H9 (cell line): Measurements from ENCODE around the gene MUCL3. TPM values are rescaled to one million over a fixed set of nuclear protein-coding genes. Genes with fewer than 3 reads are reported as not detected.

Source experiments
- DNase-seq: peaks from one replicate; pipeline ENCODE4 v3.0.0-alpha.2; 2017
- H2AFZ ChIP-seq: one replicate; pipeline ENCODE4 v1.6.1; 2013; ENCODE audit warnings: mild to moderate bottlenecking, low read length, control low read depth, moderate library complexity
- H2AK5ac ChIP-seq: 2 replicates; pipeline ENCODE4 v1.6.1; 2013; ENCODE audit warnings: low read length, control low read depth, mixed read lengths; ENCODE audit not compliant: insufficient read length
- H2BK120ac ChIP-seq: one replicate; pipeline ENCODE4 v1.6.1; 2013; ENCODE audit warnings: low read depth, mild to moderate bottlenecking, low read length, control low read depth, inconsistent platforms; ENCODE audit not compliant: poor library complexity, severe bottlenecking
- H2BK12ac ChIP-seq: 2 replicates; pipeline ENCODE4 v1.6.1; 2013; ENCODE audit warnings: low read length, control low read depth, mixed read lengths, low read depth; ENCODE audit not compliant: insufficient read length
- H2BK15ac ChIP-seq: 2 replicates; pipeline ENCODE4 v1.6.1; 2013; ENCODE audit warnings: low read depth, low read length, control low read depth
- H2BK20ac ChIP-seq: one replicate; pipeline ENCODE4 v1.6.1; 2013; ENCODE audit warnings: low read depth, mild to moderate bottlenecking, low read length, control low read depth, inconsistent platforms; ENCODE audit not compliant: poor library complexity, severe bottlenecking
- H2BK5ac ChIP-seq: 2 replicates; pipeline ENCODE4 v1.6.1; 2013; ENCODE audit warnings: low read length, control low read depth, mixed read lengths; ENCODE audit not compliant: insufficient read length
- H3K14ac ChIP-seq: 2 replicates; pipeline ENCODE4 v1.6.1; 2013; ENCODE audit warnings: low read length, control low read depth; ENCODE audit not compliant: insufficient read depth
- H3K18ac ChIP-seq: 2 replicates; pipeline ENCODE4 v1.6.1; 2013; ENCODE audit warnings: low read depth, mild to moderate bottlenecking, mixed read lengths, low read length, control low read depth; ENCODE audit not compliant: insufficient read length
- H3K23ac ChIP-seq: 2 replicates; pipeline ENCODE4 v1.6.1; 2013; ENCODE audit warnings: low read length, control low read depth, mixed read lengths, low read depth; ENCODE audit not compliant: insufficient read length
- H3K23me2 ChIP-seq: 2 replicates; pipeline ENCODE4 v1.6.1; 2013; ENCODE audit warnings: low read depth, mild to moderate bottlenecking, mixed read lengths, low read length, control low read depth; ENCODE audit not compliant: insufficient read length, poor library complexity, severe bottlenecking
- H3K27ac ChIP-seq: 2 replicates; pipeline ENCODE4 v1.5.1; 2013; ENCODE audit warnings: low read length, control low read depth, mixed read lengths, low read depth; ENCODE audit not compliant: insufficient read length
- H3K27me3 ChIP-seq: 2 replicates; pipeline ENCODE4 v1.6.1; 2013; ENCODE audit warnings: low read length, control low read depth, inconsistent platforms; ENCODE audit not compliant: insufficient read depth
- H3K4ac ChIP-seq: 2 replicates; pipeline ENCODE4 v1.6.1; 2013; ENCODE audit warnings: low read depth, mild to moderate bottlenecking, control low read depth, inconsistent platforms, low read length, moderate library complexity
- H3K4me1 ChIP-seq: 2 replicates; pipeline ENCODE4 v1.6.1; 2013; ENCODE audit warnings: low read length, control low read depth, inconsistent platforms; ENCODE audit not compliant: insufficient read depth
- H3K4me2 ChIP-seq: 2 replicates; pipeline ENCODE4 v1.6.1; 2013; ENCODE audit warnings: low read length, control low read depth, mixed read lengths; ENCODE audit not compliant: insufficient read length, insufficient read depth
- H3K56ac ChIP-seq: 2 replicates; pipeline ENCODE4 v1.6.1; 2013; ENCODE audit warnings: low read depth, mild to moderate bottlenecking, mixed read lengths, low read length, control low read depth; ENCODE audit not compliant: insufficient read length
- H3K79me1 ChIP-seq: 2 replicates; pipeline ENCODE4 v1.6.1; 2013; ENCODE audit warnings: low read depth, mild to moderate bottlenecking, moderate library complexity, low read length, control low read depth, inconsistent platforms; ENCODE audit not compliant: insufficient read depth, poor library complexity, severe bottlenecking
- H3K79me2 ChIP-seq: 2 replicates; pipeline ENCODE4 v1.6.1; 2013; ENCODE audit warnings: low read length, control low read depth, inconsistent platforms; ENCODE audit not compliant: insufficient read depth
- H3K9ac ChIP-seq: 2 replicates; pipeline ENCODE4 v1.6.1; 2013; ENCODE audit warnings: low read length, control low read depth, mixed read lengths; ENCODE audit not compliant: insufficient read length; ENCODE audit errors: extremely low read depth
- H3K9me3 ChIP-seq: one replicate; pipeline ENCODE4 v1.6.1; 2013; ENCODE audit warnings: low read depth, low read length, inconsistent platforms; ENCODE audit not compliant: control insufficient read depth
- H3T11ph ChIP-seq: one replicate; pipeline ENCODE4 v1.6.1; 2013; ENCODE audit warnings: mild to moderate bottlenecking, low read length, control low read depth, inconsistent platforms
- H4K20me1 ChIP-seq: one replicate; pipeline ENCODE4 v1.6.1; 2013; ENCODE audit not compliant: control insufficient read depth, insufficient read length, insufficient read depth
- H4K5ac ChIP-seq: 2 replicates; pipeline ENCODE4 v1.6.1; 2013; ENCODE audit warnings: low read depth, mild to moderate bottlenecking, mixed read lengths, low read length, control low read depth; ENCODE audit not compliant: insufficient read length
- H4K8ac ChIP-seq: replicated peaks from 2 replicates; pipeline ENCODE4 v1.6.1; 2013; ENCODE audit warnings: low read length, control low read depth, mixed read lengths, low read depth; ENCODE audit not compliant: insufficient read length
- H4K91ac ChIP-seq: 2 replicates; pipeline ENCODE4 v1.6.1; 2013; ENCODE audit warnings: low read depth, mild to moderate bottlenecking, moderate library complexity, mixed read lengths, low read length, control low read depth; ENCODE audit not compliant: insufficient read length
- H3K27ac Mint-ChIP-seq, 3 experiments: 2 replicates in 2 of 3; 3 replicates in 1 of 3; pipeline ENCODE4 v1.8.0; 2020 to 2021; ENCODE audit warnings: mixed read lengths in 3 of 3, mild to moderate bottlenecking in 1 of 3, moderate library complexity in 1 of 3
- H3K27me3 Mint-ChIP-seq: 2 replicates; pipeline ENCODE4 v1.8.0; 2021; ENCODE audit warnings: low read depth, mild to moderate bottlenecking, moderate library complexity, mixed read lengths
- H3K36me3 Mint-ChIP-seq, 3 experiments: 2 replicates in 2 of 3; 3 replicates in 1 of 3; pipeline ENCODE4 v1.8.0; 2020 to 2021; ENCODE audit warnings: low read depth in 3 of 3, mixed read lengths in 3 of 3; ENCODE audit not compliant: insufficient read depth in 1 of 3
- H3K4me1 Mint-ChIP-seq, 2 experiments: 2 replicates each; pipeline ENCODE4 v1.8.0; 2020; ENCODE audit warnings: mixed read lengths in 2 of 2
- H3K4me3 Mint-ChIP-seq, 2 experiments: 2 replicates in 1 of 2; 3 replicates in 1 of 2; pipeline ENCODE4 v1.8.0; 2020 to 2021; ENCODE audit warnings: mild to moderate bottlenecking in 2 of 2, mixed read lengths in 2 of 2, moderate library complexity in 1 of 2
- H3K9me3 Mint-ChIP-seq, 2 experiments: 2 replicates in 1 of 2; 3 replicates in 1 of 2; pipeline ENCODE4 v1.8.0; 2020; ENCODE audit warnings: mild to moderate bottlenecking in 2 of 2, mixed read lengths in 2 of 2, moderate library complexity in 1 of 2
- CTCF ChIP-seq: fragments of 200-600 bp; sonication (generic); conservative IDR thresholded peaks from 3 replicates; pipeline ENCODE4 v1.8.0; 2021; ENCODE audit warnings: antibody characterized with exemption, mild to moderate bottlenecking
- WGBS: extraction: QIAGEN DNeasy Blood & Tissue Kit; methylation state at CpG from one replicate; pipeline ENCODE4 v1.1.7; 2013; ENCODE audit warnings: missing lambda C conversion rate, low lambda C conversion rate, mixed read lengths; ENCODE audit not compliant: insufficient read length; ENCODE audit errors: extremely low coverage; 5-methylcytosine and 5-hydroxymethylcytosine counted together
- total RNA-seq: library from RNA; stranded (reverse); gene quantifications from 2 replicates; pipeline ENCODE4 v1.2.1, GENCODE V29; 2021

MUCL3 gene
- total RNA-seq, 1 experiment from 2014 or later = 0.15 TPM

- Histone ChIP-seq H3K4me2 (no peak overlapping the region), H2BK15ac (no peak overlapping the region), H3K4ac (no peak overlapping the region), H3K79me2 (no peaks in the 10 kb centered on the region), H2AK5ac (no peak overlapping the region), H3K56ac (no peak overlapping the region), H4K8ac (no peak overlapping the region), H3K18ac (no peak overlapping the region), H2AFZ (no peak overlapping the region), H3K27me3 (no peaks in the 10 kb centered on the region), H4K91ac (no peak overlapping the region), H3K27ac (no peak overlapping the region), H3K9me3 (no peaks in the 10 kb centered on the region), H3K14ac (no peak overlapping the region), H2BK120ac (no peak overlapping the region), H2BK20ac (no peak overlapping the region), H3K4me1 (no peaks in the 10 kb centered on the region), H3T11ph (no peak overlapping the region), H4K20me1 (no peaks in the 10 kb centered on the region), H2BK12ac (no peak overlapping the region), H3K9ac (no peak overlapping the region), H2BK5ac (no peak overlapping the region), H4K5ac (no peak overlapping the region), H3K23me2 (no peaks in the 10 kb centered on the region), H3K23ac (no peak overlapping the region), H3K79me1 (no peaks in the 10 kb centered on the region)
- no peak for TF ChIP-seq CTCF
- no CpG with 5 or more reads among the region's 13 CpGs for WGBS
- Mint-ChIP-seq H3K9me3 (no peaks in the 10 kb centered on the region), H3K36me3 (peaks cover 46 to 79% (median 75%) of the 10 kb centered on the region in 3 experiments), H3K27me3 (no peaks in the 10 kb centered on the region), H3K4me3 (no peak overlapping the region), H3K27ac (peak overlapping the region in 1 of 3 experiments; percentile 71; a peak in 1 of 7 replicates), H3K4me1 (peaks cover 9 to 15% of the 10 kb centered on the region in 2 experiments)
- DNase-seq = no peak
Observed at GRCh38 chr6:30896541-30896940, 44.2 kb upstream of the MUCL3 start.
